GM04504 (cell line): ENCODE data around the gene CERS6.

Source experiments
- DNase-seq: peaks from one replicate; pipeline ENCODE4 v3.0.0-alpha.2; 2012; ENCODE audit warnings: low read depth

Gene CERS6

GRCh38 chr2:168703926-168704325 is 247.9 kb downstream of the CERS6 start:
- DNase-seq, result no peak

- no peak for DNase-seq
These were observed 249.7 kb downstream of the CERS6 start for GRCh38 chr2:168705534-168706470.

GRCh38 chr2:168706806-168707205 is 250.7 kb downstream of the CERS6 start:
- DNase-seq, result no peak

- DNase-seq, result no peak
These were observed 252.0 kb downstream of the CERS6 start for GRCh38 chr2:168708080-168708479.

GRCh38 chr2:168710754-168711467 is 254.8 kb downstream of the CERS6 start:
- DNase-seq, result no peak

GRCh38 chr2:168712053-168712452 is 256.0 kb downstream of the CERS6 start:
- DNase-seq, result no peak

GRCh38 chr2:168713325-168713724 is 257.3 kb downstream of the CERS6 start:
- DNase-seq, result no peak

- no peak for DNase-seq
These were observed 259.8 kb downstream of the CERS6 start for GRCh38 chr2:168715849-168716248.

GRCh38 chr2:168716839-168717238 is 260.8 kb downstream of the CERS6 start:
- no peak for DNase-seq

- no peak for DNase-seq
These were observed 261.9 kb downstream of the CERS6 start for GRCh38 chr2:168717790-168718502.

GRCh38 chr2:168718622-168719021 is 262.6 kb downstream of the CERS6 start:
- no peak for DNase-seq

- DNase-seq, result no peak
These were observed 263.4 kb downstream of the CERS6 start for GRCh38 chr2:168719446-168719845.

GRCh38 chr2:168722592-168722991 is 266.5 kb downstream of the CERS6 start:
- peak; percentile 76 for DNase-seq

GRCh38 chr2:168723275-168723899 is 267.3 kb downstream of the CERS6 start:
- DNase-seq, result no peak

GRCh38 chr2:168726375-168726774 is 270.3 kb downstream of the CERS6 start:
- no peak for DNase-seq

GRCh38 chr2:168727904-168728470 is 271.9 kb downstream of the CERS6 start:
- DNase-seq, result no peak

- no peak for DNase-seq
These were observed 273.4 kb downstream of the CERS6 start for GRCh38 chr2:168729455-168729854.

GRCh38 chr2:168730344-168730743 is 274.3 kb downstream of the CERS6 start:
- no peak for DNase-seq

GRCh38 chr2:168731002-168731401 is 274.9 kb downstream of the CERS6 start:
- DNase-seq, result no peak

GRCh38 chr2:168731616-168732015 is 275.5 kb downstream of the CERS6 start:
- DNase-seq, result no peak

- no peak for DNase-seq
These were observed 276.0 kb downstream of the CERS6 start for GRCh38 chr2:168732100-168732499.

- no peak for DNase-seq
These were observed 276.4 kb downstream of the CERS6 start for GRCh38 chr2:168732506-168732905.
